GM12878 (cell line): ENCODE data around the gene FXYD7. TPM values are rescaled to one million over a fixed set of nuclear protein-coding genes. Genes with fewer than 3 reads are reported as not detected.

Experiments
- EGR1 ChIP-seq, 2 experiments: IDR thresholded peaks; 1 replicate in 1 of 2; 2 replicates in 1 of 2; pipeline ENCODE4 v1.6.1; 2011 to 2012; ENCODE audit warnings: low read depth in 2 of 2, low read length in 2 of 2, borderline replicate concordance in 1 of 2, mild to moderate bottlenecking in 1 of 2, moderate library complexity in 1 of 2
- ESRRA ChIP-seq: IDR thresholded peaks from 2 replicates; pipeline ENCODE4 v1.6.1; 2012; ENCODE audit warnings: mild to moderate bottlenecking, low read length, improper control_type of control experiment
- GATAD2B ChIP-seq: fragments of 450-650 bp; conservative IDR thresholded peaks from 2 replicates; pipeline ENCODE4 v1.6.1; 2017; ENCODE audit warnings: low read depth, mild to moderate bottlenecking, moderate library complexity
- HCFC1 ChIP-seq: fragments of 150-350 bp; IDR thresholded peaks from 2 replicates; pipeline ENCODE4 v1.6.1; 2014; ENCODE audit warnings: low read length
- HDAC6 ChIP-seq: fragments of 200-600 bp; sonication (generic); IDR thresholded peaks from one replicate; pipeline ENCODE4 v1.8.0; 2017; ENCODE audit warnings: antibody characterized with exemption; ENCODE audit not compliant: unreplicated experiment
- MTA2 ChIP-seq: fragments of 450-650 bp; IDR thresholded peaks from 2 replicates; pipeline ENCODE4 v1.6.1; 2016; ENCODE audit warnings: low read depth, mild to moderate bottlenecking, moderate library complexity
- POU2F2 ChIP-seq: IDR thresholded peaks from 3 replicates; pipeline ENCODE4 v1.6.1; 2011; ENCODE audit warnings: low read depth, mild to moderate bottlenecking, low read length, borderline replicate concordance
- RFX5 ChIP-seq: IDR thresholded peaks from 2 replicates; pipeline ENCODE4 v1.6.1; 2011; ENCODE audit warnings: low read depth, low read length, improper control_type of control experiment
- SRF ChIP-seq, 2 experiments: IDR thresholded peaks; 2 replicates each; pipeline ENCODE4 v1.6.1; 2011; ENCODE audit warnings: low read depth in 2 of 2, low read length in 2 of 2, mild to moderate bottlenecking in 1 of 2, moderate library complexity in 1 of 2
- STAT1 ChIP-seq: fragments of 450-650 bp; conservative IDR thresholded peaks from 2 replicates; pipeline ENCODE4 v1.6.1; 2014; ENCODE audit warnings: antibody characterized with exemption, mild to moderate bottlenecking
- STAT3 ChIP-seq: IDR thresholded peaks from 2 replicates; pipeline ENCODE4 v1.6.1; 2011; ENCODE audit warnings: low read depth, low read length, improper control_type of control experiment
- ZNF207 ChIP-seq: fragments of 450-650 bp; IDR thresholded peaks from 2 replicates; pipeline ENCODE4 v1.6.1; 2014; ENCODE audit warnings: antibody characterized with exemption, mild to moderate bottlenecking, borderline replicate concordance
- ZNF384 ChIP-seq: IDR thresholded peaks from 2 replicates; pipeline ENCODE4 v1.6.1; 2012; ENCODE audit warnings: low read depth, mild to moderate bottlenecking, low read length, improper control_type of control experiment, borderline replicate concordance
- polyA plus RNA-seq, 11 experiments: library from polyadenylated mRNA; depleted of rRNA in 4 of 11; unstranded in 6 of 11; stranded (reverse) in 5 of 11; fragments of >200 nt; fragmentation: Nextera tagmentation in 4 of 11; fragmentation: Illumina TruSeq in 1 of 11; extraction: Ambion mirVana in 4 of 11; extraction: Trizol in 1 of 11; gene quantifications; 1 replicate in 1 of 11; 2 replicates in 10 of 11; pipeline versions ENCODE4 v1.2.1 to v1.2.3, GENCODE V29; 2011 to 2016; ENCODE audit warnings: inconsistent platforms in 2 of 11, missing spikeins in 2 of 11, low read depth in 1 of 11
- total RNA-seq, 4 experiments: library from RNA; depleted of rRNA in 3 of 4; stranded (reverse); fragments of >200 nt in 3 of 4; fragmentation: Illumina TruSeq in 1 of 4; extraction: Trizol in 1 of 4; gene quantifications; 2 replicates each; pipeline versions ENCODE4 v1.2.1 to v1.2.3, GENCODE V29; 2013 to 2021
- TF ChIP-seq, protein P1 (sequence below): IDR thresholded peaks from 2 replicates; pipeline ENCODE4 v1.6.1; 2011; ENCODE audit warnings: mild to moderate bottlenecking, low read depth, low read length, moderate library complexity; ENCODE audit not compliant: insufficient replicate concordance
- TF ChIP-seq, protein P2 (sequence below): IDR thresholded peaks from 2 replicates; pipeline ENCODE4 v1.6.1; 2011; ENCODE audit warnings: low read depth, low read length, improper control_type of control experiment, borderline replicate concordance

FXYD7 gene
- total and polyA plus RNA-seq, 10 of the 15 experiments (the other 5 are each of a cell fraction or from before 2014, with no cell fraction given): 0.07 to 0.28 (median 0.12) TPM; not detected in 7

DNA sequence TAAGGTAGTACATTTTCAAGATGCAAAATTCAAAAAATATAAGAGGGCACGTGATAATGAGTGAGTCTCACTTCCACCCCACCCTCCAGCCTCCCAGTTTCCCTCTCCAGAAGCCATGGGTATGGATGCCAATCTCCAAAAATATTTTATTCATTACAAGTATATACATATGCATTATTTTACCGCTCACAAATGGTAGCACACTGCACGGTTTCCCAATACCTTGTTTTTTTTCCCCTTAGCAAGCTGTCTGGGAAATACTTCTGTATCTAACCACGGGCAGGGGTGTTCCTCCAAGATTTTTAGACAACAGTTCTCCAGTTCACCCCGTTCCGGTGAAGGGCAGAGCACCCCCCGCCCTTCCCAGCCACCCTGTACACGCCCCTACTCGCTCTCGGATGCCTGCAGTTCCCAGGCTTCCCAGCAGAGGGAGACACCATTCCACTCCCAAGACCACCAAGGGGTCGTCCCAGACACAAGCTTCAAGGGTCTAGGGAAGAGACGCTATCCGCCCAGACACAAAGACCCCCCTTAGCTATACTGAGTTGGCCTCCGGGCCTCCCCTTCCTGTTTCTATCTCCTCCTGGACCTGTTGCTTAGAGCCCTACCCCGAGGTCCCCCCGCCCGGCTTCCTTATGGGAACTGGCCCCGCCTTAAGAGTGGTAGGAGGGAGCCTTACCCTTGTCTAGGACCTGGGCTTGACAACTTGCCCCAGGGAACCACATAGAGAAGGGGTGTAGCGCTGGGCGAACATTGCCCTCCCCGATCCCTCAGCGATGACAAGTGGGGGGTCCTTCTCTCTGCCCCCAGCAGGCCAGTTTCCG, 28.5 kb upstream of the FXYD7 start (continued):
- TF ChIP-seq ZNF207 (no peak), HDAC6 (no peak), HCFC1 (no peak), STAT3 (no peak), STAT1 (0 out of 2 replicates have a peak, but pooled peaks have one; percentile 58), SRF (IDR thresholded peaks at IDR 0.05; ENCODE audit: low read depth in 2 of 2, low read length in 2 of 2) (0 out of 4 replicates have a peak, but pooled peaks of 1 of the 2 experiments have one; percentile 23), POU2F2 (no peak), GATAD2B (0 out of 2 replicates have a peak, but pooled peaks have one; percentile 46), MTA2 (peak; percentile 12; the same call in 1 of the 2 replicates), RFX5 (no peak), ESRRA (no peak), ZNF384 (no peak), EGR1 (IDR thresholded peaks at IDR 0.05; ENCODE audit: borderline replicate concordance in 1 of 2, low read depth in 2 of 2, low read length in 2 of 2) (no peak)
- TF ChIP-seq, protein P1, sequence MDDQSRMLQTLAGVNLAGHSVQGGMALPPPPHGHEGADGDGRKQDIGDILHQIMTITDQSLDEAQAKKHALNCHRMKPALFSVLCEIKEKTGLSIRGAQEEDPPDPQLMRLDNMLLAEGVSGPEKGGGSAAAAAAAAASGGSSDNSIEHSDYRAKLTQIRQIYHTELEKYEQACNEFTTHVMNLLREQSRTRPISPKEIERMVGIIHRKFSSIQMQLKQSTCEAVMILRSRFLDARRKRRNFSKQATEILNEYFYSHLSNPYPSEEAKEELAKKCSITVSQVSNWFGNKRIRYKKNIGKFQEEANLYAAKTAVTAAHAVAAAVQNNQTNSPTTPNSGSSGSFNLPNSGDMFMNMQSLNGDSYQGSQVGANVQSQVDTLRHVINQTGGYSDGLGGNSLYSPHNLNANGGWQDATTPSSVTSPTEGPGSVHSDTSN: no peak
- TF ChIP-seq, protein P2, sequence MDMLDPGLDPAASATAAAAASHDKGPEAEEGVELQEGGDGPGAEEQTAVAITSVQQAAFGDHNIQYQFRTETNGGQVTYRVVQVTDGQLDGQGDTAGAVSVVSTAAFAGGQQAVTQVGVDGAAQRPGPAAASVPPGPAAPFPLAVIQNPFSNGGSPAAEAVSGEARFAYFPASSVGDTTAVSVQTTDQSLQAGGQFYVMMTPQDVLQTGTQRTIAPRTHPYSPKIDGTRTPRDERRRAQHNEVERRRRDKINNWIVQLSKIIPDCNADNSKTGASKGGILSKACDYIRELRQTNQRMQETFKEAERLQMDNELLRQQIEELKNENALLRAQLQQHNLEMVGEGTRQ: no peak
